SKM-1 (cell line): ENCODE results near the gene CD22.

ENCODE experiments used
- DNase-seq: peaks from one replicate; lab custom pipeline; 2025; ENCODE audit not compliant: unreplicated experiment; lab: John Stamatoyannopoulos, UW

The CD22 gene

DNA sequence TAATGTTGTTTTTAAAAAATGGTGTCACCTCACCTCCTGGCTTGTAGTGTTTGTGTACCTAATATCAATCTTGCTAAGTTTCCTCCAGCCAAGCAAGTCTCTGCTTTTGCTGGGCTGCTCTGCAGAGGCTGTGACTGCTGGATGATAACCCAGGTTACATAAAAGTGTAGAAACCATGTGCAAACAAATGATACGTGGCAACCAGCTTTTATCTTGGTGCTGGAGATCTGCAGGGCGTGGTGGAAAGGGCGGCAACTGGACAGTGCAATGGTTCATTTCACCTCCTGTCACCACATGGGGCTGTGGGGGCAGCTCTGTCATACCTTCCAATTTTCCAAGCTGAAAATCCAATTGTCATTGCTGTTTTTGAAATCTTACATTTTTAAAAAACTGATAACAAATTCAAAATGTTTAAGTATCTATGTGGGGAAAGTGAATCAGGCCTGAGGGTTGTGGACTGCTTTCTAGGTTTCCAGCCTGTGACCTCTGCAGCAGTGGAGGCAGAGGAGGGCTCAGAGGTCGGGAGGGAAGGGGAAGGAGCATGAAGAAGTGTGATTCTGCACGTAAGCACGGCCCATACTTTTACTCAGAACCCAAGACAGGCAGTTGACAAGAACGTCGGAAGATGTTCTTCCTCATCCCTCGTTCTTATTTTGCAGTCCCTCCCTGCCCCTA lies 51.6 kb downstream of the CD22 start:
- no peak for DNase-seq

DNA sequence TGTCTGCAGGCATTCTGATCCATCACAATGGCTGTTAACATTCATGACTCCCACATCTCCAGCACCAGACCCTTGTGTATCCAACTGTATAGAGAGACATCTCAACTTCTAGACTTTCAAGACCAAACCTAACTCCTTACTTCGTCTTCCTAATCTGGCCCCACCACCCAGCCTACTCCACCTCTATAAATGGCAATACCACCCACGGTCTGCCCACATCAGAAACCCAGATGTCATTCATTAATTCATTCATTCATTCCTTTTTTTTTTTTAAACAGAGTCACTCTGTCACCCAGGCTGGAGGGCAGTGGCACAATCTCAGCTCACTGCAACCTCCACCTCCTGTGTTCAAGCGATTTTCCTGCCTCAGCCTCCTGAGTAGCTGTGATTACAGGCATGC lies 52.3 kb downstream of the CD22 start:
- no peak for DNase-seq

DNA sequence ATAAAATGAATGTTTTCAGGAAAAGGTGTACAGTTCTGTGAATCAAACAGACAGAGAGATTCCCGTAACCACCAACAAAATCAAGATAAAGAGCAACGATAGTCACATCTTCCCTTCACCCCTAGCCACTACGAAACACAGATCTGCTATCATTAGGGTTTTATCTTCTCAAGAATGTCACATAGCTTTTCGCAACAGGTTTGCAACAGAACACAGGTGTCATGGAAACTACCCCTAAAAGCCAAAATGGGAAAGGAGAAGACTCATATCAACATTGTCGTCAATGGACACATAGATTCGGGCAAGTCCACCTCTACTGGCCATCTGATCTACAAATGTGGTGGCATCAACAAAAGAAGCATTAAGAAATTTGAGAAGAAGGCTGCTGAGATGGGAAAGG lies 52.9 kb downstream of the CD22 start:
- no peak for DNase-seq

DNA sequence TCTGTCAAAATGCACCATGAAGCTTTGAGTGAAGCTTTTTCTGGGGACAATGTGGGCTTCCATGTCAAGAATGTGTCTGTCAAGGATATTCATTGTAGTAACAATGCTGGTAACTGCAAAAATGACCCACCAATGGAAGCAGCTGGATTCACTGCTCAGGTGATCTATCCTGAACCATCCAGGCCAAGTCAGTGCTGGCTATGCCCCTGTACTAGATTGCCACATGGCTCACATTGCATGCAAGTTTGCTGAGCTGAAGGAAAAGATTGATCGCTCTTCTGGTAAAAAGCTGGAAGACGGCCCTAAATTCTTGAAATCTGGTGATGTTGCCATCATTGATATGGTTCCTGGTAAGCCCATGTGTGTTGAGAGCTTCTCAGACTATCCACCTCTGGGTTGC lies 54.5 kb downstream of the CD22 start:
- DNase-seq = no peak

DNA sequence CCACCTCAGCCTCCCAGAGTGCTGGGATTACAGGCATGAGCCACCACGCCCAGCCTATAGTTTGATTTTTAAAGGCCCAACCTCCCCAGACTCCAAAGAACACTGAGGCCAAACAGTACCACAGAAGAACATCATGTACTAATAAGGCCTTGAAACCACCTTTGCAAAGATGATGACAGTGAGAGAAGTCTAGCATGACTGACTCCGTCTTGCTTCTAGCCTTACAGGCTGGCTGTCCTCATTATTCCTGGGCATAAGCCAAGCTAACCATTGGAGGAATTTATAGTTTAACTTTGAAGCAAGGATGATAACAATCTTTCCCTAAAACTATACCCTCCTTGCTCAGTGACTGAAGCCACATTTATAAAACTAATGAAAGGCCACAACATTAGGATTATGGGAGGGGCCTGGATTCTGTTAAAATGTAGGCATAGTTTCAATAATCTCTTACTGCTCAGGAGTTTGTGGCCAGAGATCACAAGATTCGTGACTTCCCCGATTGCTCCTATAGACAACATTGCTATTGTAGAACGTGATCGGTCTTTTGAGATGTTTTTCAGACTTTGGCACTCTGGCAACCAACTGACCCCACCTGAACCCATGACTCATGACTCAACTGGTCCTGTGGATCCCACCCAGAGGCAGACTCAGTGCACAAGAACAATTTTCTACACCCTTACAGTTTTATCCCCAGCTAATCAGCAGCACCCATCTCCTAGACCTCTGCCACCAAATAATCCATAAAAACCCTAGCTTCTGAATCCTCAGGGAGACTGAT lies 59.5 kb downstream of the CD22 start:
- no peak for DNase-seq

DNA sequence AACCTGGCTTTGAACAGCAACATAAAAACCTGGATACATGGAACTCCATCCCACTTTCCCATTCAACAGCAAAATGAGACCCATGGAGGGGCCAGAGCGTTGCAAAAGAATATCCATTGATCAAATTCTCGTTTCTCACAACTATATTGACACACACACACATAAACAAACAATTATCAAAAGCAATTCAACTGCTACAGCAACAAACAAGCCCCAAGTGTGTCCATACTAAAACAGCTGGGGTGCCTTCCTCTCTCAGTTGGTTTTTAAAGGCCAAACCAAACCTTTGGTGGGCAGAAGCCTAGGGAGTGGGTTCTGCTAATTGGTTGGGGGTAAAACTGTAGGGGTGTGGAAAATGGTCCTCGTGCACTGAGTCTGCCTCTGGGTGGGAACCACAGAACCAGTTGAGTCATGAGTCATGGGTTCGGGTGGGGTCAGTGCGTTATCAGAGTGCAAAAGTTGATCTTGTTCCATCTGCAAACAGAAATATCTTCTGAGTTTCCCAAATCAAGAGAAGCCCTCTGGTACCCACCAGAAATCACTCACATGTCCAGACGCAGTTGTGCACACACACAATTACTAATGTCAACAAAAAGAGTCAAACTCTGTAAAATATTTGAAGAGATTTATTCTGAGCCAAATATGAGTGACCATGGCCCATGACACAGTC lies 60.3 kb downstream of the CD22 start:
- DNase-seq = no peak

DNA sequence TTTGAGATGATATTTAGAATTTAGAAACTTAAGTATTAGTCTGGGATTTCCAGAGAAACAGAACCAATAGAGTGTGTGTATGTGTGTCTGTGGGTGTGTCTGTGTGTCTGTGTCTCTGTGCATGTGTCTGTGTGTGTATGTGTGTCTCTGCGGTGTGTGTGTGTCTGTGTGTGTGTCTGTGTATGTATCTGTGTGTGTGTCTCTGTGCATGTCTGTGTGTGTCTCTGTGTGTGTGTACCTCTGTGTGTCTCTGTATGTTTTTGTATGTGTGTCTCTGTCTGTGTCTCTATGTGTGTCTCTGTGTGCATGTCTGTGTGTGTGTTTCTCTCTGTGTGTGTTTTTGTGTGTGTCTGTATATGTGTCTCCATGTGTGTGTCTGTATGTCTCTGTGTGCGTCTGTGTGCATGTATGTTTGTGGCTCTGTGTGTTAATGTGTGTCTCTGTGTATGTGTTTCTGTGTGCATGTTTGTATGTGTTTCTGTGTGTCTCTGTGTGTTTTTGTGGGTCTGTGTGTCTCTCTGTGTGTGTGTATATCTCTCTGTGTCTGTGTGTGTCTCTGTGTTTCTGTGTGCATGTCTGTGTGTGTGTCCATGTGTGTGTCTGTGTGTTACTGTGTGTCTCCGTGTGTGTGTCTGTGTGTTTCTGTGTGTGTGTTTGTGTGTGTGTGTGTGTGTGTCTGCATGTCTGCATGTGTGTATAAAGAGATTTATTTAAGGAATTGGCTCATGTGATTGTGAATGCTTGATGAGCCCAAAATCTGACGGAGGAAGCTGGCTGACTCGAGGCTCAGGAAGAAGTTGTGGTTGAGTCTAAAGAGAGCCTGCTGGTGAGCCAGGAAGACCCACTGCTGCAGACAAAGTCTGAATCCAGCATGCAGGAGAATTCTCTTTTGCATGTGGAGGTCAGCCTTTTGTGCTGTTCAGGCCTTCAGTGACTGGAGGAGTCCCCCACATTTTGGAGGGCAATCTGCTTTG lies 64.0 kb downstream of the CD22 start:
- DNase-seq = no peak

DNA sequence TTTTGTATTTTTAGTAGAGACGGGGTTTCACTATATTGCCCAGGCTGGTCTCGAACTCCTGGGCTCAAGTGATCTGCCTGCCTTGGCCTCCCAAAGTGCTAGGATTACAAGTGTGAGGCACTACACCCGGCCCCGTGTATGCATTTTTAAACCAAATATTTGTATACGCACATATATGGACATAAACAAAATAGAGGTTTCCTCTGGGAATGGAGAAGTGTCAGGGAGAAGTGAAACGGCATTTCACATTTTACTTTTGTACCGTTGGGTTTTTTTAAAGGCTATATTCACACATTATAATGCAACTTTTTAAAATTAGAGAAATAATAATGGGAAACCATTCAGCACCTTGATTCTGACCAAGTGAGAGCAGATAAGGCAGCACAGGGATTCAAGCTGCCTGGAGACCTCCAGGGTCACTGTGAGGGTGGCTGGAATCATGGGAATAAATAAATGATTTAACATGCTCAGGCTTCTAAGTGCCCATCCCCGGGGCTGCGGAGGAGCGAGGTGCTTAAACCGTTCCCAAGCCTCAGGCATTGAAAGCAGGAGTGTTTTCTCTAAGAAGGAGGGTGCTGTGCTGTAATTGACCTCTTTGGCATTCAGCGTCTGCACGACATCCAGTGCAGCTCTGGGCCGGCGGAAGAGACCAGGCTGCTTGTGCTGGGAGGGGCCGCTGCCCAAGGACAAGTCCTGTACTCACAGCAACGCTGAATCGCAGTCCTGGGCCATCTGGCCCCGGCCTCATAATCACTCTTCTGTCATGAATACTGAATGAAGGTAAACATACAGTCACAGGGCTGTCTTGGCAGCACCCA lies 66.6 kb downstream of the CD22 start:
- DNase-seq = no peak

DNA sequence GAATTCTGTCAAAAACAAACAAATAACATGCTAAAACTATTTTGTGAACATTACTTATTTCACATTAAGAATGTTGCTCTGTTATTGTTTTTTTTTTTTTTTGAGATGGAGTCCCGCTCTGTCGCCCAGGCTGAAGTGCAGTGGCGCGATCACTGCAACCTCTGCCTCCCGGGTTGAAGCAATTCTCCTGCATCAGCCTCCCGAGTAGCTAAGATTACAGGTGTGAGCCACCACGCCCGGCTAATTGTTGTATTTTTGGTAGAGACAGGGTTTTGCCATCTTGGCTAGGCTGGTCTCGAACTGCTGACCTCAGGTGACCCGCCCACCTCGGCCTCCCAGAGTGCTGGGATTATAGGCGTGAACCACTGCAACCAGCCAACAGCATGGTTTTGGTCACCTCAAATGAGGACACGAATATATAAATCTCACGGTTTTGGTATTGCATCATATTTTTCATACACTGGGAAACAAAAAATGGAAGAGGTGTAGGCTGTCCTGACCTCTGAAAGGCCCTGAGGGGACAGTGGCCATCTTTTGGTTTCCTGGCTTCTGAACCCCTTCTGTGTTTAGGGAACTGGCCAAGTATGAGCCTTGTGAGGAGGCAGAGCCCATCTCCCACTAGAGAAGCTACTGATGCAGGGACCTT lies 67.4 kb downstream of the CD22 start:
- no peak for DNase-seq
